Neutrophil (primary cell): ENCODE results near the gene POLR2I.
A peak's percentile ranks its signal among the peaks of the same experiment; 100 is the strongest.
"Not testable (repeated sequence)": the region's sequence is repeated elsewhere in the genome, so short reads cannot be mapped to it uniquely, and the experiment has no call there.

Experiments
- H3K27ac ChIP-seq: fragments of 200-600 bp; sonication (generic); 2 replicates; pipeline ENCODE4 v1.5.1; 2016; ENCODE audit warnings: mild to moderate bottlenecking, moderate library complexity
- H3K27me3 ChIP-seq: fragments of 200-600 bp; sonication (generic); 2 replicates; pipeline ENCODE4 v1.6.0; 2016; ENCODE audit warnings: mild to moderate bottlenecking
- H3K36me3 ChIP-seq: fragments of 200-600 bp; sonication (generic); 2 replicates; pipeline ENCODE4 v1.5.1; 2017
- H3K4me1 ChIP-seq, 2 experiments: fragments of 200-600 bp in 1 of 2; sonication (generic) in 1 of 2; 1 replicate in 1 of 2; 2 replicates in 1 of 2; pipeline versions ENCODE4 v1.5.1 to v1.6.1; 2013 to 2016; ENCODE audit warnings: low read depth in 1 of 2, low read length in 1 of 2, mild to moderate bottlenecking in 1 of 2, moderate library complexity in 1 of 2; ENCODE audit not compliant: control insufficient read depth in 1 of 2, insufficient read depth in 1 of 2
- H3K4me3 ChIP-seq, 2 experiments: fragments of 200-600 bp in 1 of 2; sonication (generic) in 1 of 2; 1 replicate in 1 of 2; 2 replicates in 1 of 2; pipeline ENCODE4 v1.5.1; 2013 to 2016; ENCODE audit warnings: low read depth in 1 of 2, low read length in 1 of 2, mild to moderate bottlenecking in 1 of 2, moderate library complexity in 1 of 2
- H3K9me3 ChIP-seq: fragments of 200-600 bp; sonication (generic); 2 replicates; pipeline ENCODE4 v1.5.1; 2016
- TF ChIP-seq, protein P1 (sequence below): fragments of 200-600 bp; sonication (generic); IDR thresholded peaks from 2 replicates; pipeline ENCODE4 v1.5.1; 2016; ENCODE audit warnings: antibody characterized with exemption

POLR2I gene

DNA sequence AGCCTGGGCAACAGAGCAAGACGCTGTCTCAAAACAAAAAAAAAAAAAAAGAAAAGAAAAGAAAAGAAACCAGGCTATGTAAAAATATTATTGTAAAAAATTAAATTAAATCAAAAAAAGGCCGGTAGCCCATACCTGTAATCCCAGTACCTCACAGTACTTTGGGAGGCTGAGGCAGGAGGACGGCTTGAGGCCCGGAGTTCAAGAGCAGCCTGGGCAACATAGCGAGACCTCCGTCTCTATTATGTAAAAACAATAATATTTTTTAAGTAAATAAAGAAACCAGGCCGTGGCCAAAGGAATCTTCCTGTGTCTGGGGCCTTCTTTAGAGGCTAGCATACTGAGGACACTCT, 24.4 kb upstream of the POLR2I start:
- peaks cover 15% of the 10 kb centered on the region for H3K36me3 ChIP-seq
- H3K4me3 ChIP-seq = peak overlapping the region; percentile 76 to 92
- TF ChIP-seq, protein P1, sequence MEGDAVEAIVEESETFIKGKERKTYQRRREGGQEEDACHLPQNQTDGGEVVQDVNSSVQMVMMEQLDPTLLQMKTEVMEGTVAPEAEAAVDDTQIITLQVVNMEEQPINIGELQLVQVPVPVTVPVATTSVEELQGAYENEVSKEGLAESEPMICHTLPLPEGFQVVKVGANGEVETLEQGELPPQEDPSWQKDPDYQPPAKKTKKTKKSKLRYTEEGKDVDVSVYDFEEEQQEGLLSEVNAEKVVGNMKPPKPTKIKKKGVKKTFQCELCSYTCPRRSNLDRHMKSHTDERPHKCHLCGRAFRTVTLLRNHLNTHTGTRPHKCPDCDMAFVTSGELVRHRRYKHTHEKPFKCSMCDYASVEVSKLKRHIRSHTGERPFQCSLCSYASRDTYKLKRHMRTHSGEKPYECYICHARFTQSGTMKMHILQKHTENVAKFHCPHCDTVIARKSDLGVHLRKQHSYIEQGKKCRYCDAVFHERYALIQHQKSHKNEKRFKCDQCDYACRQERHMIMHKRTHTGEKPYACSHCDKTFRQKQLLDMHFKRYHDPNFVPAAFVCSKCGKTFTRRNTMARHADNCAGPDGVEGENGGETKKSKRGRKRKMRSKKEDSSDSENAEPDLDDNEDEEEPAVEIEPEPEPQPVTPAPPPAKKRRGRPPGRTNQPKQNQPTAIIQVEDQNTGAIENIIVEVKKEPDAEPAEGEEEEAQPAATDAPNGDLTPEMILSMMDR = no peak
- H3K9me3 ChIP-seq = no peaks in the 10 kb centered on the region
- H3K27ac ChIP-seq = peak overlapping the region; percentile 92
- H3K4me1 ChIP-seq = peaks cover 16 to 24% of the 10 kb centered on the region in 2 experiments
- H3K27me3 ChIP-seq = no peaks in the 10 kb centered on the region

DNA sequence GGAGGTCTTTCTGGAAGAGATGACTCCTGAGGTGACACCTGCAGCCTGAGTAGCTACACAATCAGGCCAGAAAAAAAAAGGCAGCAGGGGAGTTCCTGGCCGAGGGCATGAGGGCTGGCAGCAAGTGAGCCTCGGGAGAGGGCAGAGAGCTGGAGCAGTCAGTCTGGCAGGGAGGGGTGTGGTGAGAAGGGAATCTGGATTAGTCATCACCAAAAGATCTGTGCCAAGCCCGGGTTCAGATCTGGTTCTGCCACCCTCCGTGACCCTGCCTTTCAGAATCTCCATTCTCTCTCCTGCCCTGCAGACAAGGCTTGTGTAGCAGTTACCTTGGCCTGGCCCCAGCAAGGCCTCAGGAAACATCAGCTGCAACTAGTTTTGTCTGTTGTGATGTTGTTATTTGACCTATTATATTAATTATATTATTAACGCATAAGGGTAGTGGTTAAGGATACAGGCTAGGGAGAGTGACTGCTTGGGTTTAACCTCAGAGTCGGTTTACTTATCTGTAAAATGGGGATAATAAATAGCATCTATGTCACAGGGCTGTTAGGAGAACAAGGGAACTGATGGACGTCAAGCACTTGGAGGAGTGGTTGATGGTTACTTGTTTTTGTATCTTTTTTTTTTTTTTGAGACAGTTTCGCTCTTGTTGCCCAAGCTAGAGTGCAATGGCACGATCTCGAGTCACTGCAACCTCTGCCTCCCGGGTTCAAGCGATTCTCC, 22.4 kb upstream of the POLR2I start:
- Histone ChIP-seq H3K36me3 (peaks cover 1% of the 10 kb centered on the region), H3K9me3 (no peaks in the 10 kb centered on the region)

DNA sequence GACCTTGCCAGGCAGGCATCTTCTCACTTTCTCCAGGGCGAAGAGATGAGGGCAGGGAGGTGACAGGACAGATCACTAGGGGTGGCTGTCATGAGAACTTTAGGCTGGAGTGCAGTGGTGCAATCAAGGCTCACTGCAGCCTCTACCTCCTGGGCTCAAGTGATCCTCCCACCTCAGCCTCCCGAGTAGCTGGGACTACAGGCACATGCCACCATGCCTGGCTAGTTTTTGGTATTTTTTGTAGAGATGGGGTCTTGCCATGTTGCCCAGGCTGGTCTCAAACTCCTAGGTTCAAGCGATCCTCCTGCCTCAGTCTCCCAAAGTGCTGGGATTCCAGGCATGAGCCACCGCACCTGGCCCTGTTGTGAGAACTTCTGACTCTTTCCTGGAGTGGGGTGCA, 20.2 kb upstream of the POLR2I start:
- not testable (repeated sequence) for H3K36me3 ChIP-seq

More for the DNA sequence above, 22.4 kb upstream of the POLR2I start:
- no peak overlapping the region for H3K27ac ChIP-seq
- no peaks in the 10 kb centered on the region for H3K27me3 ChIP-seq
- H3K4me3 ChIP-seq = no peak overlapping the region
- TF ChIP-seq, protein P1 = no peak
- peaks cover 23 to 30% of the 10 kb centered on the region in 2 experiments for H3K4me1 ChIP-seq

DNA sequence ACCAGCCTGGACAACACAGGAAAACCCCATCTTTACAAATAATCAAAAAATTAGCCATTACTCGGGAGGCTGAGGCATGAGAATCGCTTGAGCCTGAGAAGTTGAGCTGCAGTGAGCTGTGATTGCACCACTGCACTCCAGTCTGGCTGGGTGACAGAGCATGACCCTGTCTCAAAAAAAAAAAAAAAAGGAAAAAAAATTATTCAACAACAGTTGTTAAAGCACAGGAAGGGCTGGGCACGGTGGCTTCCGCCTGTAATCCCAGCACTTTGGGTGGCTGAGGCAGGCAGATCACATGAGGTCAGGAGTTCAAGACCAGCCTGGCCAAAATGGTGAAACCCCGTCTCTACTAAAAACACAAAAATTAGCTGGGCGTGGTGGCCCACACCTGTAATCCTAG, 16.5 kb upstream of the POLR2I start:
- not testable (repeated sequence) for H3K4me3 ChIP-seq, H3K9me3 ChIP-seq, H3K27me3 ChIP-seq, H3K36me3 ChIP-seq
- H3K27ac ChIP-seq = peak overlapping the region; percentile 73
- H3K4me1 ChIP-seq = peaks cover 41 to 47% of the 10 kb centered on the region in 2 experiments

More for the DNA sequence above, 20.2 kb upstream of the POLR2I start:
- H3K9me3 ChIP-seq, H3K27ac ChIP-seq, H3K27me3 ChIP-seq, H3K4me3 ChIP-seq: not testable (repeated sequence)
- H3K4me1 ChIP-seq = peaks cover 26 to 35% of the 10 kb centered on the region in 2 experiments

DNA sequence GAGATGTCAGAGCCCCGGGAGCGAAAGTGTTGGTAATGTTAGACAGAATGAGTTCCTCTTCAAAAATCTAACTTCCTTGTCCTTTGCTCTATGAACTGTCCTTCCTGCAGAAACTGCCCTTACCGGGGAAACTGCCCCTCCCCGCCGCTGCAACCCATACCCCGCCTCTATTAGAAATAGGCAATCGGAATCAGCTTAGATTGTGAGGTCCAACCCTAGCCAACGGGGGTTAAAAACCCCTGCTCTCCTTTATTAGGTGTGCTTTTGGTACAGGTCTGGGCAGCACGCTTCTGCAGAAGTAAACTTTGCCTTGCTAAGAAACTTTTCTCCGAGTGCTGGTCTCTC, 13.7 kb upstream of the POLR2I start:
- Histone ChIP-seq H3K9me3 (no peaks in the 10 kb centered on the region), H3K36me3 (peaks cover 28% of the 10 kb centered on the region), H3K4me1 (peaks cover 41 to 47% of the 10 kb centered on the region in 2 experiments), H3K27me3 (no peaks in the 10 kb centered on the region), H3K4me3 (peak overlapping the region; percentile 93 to 96), H3K27ac (peak overlapping the region; percentile 90)
- TF ChIP-seq, protein P1 = no peak

DNA sequence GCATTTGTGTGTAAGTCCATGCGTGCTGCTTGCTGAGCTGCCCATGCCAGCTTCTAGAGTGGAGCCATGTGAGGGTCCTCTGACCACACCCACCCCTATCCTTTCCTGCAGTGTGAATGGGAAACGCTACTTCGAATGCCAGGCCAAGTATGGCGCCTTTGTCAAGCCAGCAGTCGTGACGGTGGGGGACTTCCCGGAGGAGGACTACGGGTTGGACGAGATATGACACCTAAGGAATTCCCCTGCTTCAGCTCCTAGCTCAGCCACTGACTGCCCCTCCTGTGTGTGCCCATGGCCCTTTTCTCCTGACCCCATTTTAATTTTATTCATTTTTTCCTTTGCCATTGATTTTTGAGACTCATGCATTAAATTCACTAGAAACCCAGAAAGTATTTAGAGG, 10.9 kb upstream of the POLR2I start:
- Histone ChIP-seq H3K27me3 (no peaks in the 10 kb centered on the region), H3K4me3 (no peak overlapping the region), H3K4me1 (peaks cover 18 to 25% of the 10 kb centered on the region in 2 experiments), H3K9me3 (no peaks in the 10 kb centered on the region), H3K36me3 (peaks cover 53% of the 10 kb centered on the region), H3K27ac (no peak overlapping the region)
- TF ChIP-seq, protein P1 = no peak
